WI38 (cell line): ENCODE data around the gene MTHFD2L.

Experiments
- H3K4me3 ChIP-seq: 2 replicates; pipeline ENCODE4 v1.5.1; 2011; ENCODE audit warnings: low read depth, mild to moderate bottlenecking, control low read depth, low read length
- TF ChIP-seq, protein P1 (sequence below): IDR thresholded peaks from 2 replicates; pipeline ENCODE4 v1.5.1; 2012; ENCODE audit warnings: low read depth, mild to moderate bottlenecking, control low read depth, low read length

Gene MTHFD2L

DNA sequence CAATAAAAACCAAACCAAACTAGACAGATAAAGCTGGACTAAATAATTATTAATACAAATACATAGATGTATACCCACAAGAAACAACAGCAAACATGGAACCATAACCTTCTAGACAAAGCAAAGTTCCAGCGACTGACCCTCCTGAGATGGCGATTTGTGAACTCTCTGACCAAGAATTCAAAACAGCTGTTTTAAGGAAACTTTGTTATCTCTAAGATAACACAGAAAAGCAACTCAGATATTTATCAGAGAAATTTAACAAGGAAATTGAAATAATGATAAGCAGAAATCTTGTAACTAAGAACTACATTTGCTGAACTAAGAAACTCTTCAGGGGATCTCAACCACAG, 23.4 kb upstream of the MTHFD2L start:
- no peak overlapping the region for H3K4me3 ChIP-seq
- TF ChIP-seq, protein P1, sequence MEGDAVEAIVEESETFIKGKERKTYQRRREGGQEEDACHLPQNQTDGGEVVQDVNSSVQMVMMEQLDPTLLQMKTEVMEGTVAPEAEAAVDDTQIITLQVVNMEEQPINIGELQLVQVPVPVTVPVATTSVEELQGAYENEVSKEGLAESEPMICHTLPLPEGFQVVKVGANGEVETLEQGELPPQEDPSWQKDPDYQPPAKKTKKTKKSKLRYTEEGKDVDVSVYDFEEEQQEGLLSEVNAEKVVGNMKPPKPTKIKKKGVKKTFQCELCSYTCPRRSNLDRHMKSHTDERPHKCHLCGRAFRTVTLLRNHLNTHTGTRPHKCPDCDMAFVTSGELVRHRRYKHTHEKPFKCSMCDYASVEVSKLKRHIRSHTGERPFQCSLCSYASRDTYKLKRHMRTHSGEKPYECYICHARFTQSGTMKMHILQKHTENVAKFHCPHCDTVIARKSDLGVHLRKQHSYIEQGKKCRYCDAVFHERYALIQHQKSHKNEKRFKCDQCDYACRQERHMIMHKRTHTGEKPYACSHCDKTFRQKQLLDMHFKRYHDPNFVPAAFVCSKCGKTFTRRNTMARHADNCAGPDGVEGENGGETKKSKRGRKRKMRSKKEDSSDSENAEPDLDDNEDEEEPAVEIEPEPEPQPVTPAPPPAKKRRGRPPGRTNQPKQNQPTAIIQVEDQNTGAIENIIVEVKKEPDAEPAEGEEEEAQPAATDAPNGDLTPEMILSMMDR, result no peak

DNA sequence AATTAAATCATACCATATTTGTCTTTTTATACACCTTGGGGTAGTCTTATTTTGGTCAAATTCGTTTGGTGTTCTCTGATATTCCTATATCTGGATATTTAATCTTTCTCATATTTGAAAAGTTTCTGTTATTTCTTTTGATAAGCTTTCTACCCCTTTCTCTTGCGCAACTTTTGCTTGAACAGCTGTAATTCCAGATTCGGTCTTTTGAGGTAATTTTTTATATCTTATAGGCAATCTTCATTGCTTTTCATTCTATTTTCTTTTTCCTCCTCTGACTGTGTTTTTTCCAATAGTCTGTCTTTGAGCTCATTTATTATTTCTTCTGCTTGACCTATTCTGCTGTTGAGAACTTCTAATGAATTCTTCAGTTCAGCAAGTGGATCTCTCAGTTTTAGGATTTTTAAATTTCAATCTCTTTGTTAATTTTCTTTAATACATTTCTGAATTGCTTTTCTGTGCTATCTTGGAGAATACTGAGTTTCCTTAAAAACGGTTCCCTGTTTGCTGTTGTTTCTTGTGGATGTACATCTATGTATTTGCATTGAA, 11.3 kb upstream of the MTHFD2L start:
- TF ChIP-seq, protein P1, result no peak
- no peak overlapping the region for H3K4me3 ChIP-seq

DNA sequence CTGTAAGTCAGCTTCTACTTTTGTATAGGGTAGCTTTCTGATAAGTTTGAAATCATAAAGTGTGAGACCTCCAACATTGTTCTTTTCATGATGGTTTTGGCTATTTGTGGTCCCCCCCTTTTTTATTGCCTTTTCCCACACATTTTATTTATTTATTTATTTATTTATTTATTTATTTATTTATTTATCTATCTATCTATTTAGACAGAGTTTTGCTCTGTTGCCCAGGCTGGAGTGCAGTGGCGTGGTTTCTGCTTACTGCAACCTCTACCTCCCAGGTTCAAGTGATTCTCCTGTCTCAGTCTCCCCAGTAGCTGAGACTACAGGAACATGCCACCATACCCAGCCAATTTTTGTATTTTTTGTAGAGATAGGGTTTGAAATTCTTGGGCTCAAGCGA, 9.7 kb upstream of the MTHFD2L start:
- TF ChIP-seq, protein P1, result no peak
- H3K4me3 ChIP-seq, result no peak overlapping the region

DNA sequence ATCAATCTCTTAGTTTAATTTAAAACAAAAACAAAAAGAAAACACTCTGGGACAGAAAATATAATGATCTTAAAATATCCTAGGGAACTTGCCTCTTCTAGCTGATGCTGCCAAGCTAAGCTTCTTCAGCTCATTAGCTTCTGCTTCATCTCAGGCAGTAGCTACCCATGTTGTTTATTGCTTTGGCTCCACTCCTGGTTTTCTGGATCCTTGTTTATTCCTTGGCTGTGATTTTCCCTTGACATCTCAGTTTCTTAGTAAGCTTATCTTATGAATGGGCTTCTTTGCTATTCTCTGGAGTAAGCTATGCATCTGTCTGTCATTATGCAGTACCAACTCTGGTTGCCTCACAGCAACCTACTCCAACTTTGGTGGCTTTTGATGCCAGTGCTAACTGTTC, 5.1 kb upstream of the MTHFD2L start:
- no peak overlapping the region for H3K4me3 ChIP-seq
- TF ChIP-seq, protein P1, result no peak

DNA sequence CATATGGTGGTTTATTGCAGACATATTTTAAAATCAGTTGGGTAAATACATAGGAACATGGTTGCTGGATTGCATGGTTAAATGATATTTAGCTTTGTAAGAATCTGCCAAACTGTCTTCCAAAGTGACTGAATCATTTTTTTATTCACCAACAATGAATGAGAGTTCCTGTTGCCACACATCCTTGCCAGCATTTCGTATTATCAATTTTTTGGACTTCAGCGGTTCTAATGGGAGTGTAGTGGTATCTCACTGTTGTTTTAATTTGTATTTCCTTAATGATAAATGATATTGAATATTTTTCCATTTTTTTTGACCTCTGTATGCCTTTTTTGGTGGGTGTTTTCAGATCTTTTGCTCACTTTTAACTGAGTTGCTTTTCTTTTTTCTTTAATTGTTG, 1.4 kb upstream of the MTHFD2L start:
- H3K4me3 ChIP-seq, result no peak overlapping the region
- TF ChIP-seq, protein P1, result no peak

DNA sequence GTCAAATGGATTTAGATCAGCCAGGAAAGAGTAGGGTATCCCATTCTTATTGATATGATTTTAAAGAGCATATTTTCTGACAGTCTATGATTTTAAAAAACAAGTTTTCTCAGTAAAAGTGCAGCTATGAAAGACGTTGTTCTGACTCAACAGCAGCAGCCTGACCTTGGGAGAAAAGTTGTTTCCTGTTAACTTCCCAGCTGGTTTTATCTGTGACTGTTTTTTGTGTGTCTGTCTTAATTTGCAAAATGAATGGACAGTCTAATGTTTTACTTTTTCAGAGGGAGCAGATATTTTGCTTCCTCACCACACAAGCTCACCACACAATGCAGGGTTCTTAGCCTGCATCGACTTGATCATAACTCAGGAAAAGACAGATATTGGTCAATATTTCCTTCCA, 764 bp upstream of the MTHFD2L start:
- TF ChIP-seq, protein P1, result no peak
- peak overlapping the region; percentile 79 for H3K4me3 ChIP-seq

DNA sequence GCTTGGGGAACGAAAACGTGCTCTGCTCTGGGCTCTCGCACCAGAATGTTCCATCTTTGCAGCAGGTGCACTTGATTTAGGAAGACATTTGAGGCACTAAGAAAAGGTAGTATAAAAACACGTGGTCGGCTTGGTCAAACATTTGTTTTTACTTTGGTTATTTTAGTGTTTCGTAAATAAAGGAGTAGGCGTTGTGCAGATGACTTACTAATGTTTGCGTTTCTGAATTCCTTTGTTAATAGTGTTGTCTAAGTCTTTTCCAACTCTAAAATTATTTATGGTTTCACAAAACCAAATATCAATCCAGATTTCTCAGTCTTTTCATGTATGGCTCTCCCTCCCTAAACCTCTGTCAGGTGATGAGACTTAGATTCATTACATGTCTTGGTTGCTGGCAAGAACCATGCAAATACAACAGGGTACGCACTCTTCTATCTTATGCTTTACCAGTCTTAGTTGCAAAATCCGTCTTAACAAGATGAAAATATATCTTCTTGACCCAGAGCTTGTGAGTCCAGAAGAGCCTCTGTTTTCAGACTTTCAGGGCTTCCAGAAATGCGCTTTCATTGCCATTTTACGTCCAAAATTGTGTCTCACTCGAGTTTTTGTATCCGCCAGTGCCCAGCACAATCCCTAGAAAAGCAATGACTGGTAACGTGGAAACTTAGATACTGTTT, 686 bp downstream of the MTHFD2L start:
- H3K4me3 ChIP-seq, result peak overlapping the region; percentile 79
- TF ChIP-seq, protein P1, result no peak
